Activated CD8-positive, alpha-beta memory T cell treated with anti-CD3 and anti-CD28 coated beads for 4 hours (primary cell): ENCODE data around the gene PPFIBP2.

Experiments used
- DNase-seq, 2 donors: peaks; one replicate each; pipeline ENCODE4 v3.0.0-alpha.2; 2020; ENCODE audit warnings: low read depth in 2 of 2

The PPFIBP2 gene

GRCh38 chr11:7525424-7525823 is 11.6 kb downstream of the PPFIBP2 start:
- DNase-seq: no peak

- no peak for DNase-seq
Observed at GRCh38 chr11:7527029-7527428, 13.2 kb downstream of the PPFIBP2 start.

- DNase-seq: no peak
Observed at GRCh38 chr11:7528514-7529049, 14.8 kb downstream of the PPFIBP2 start.

- DNase-seq: no peak
Observed at GRCh38 chr11:7530013-7530640, 16.3 kb downstream of the PPFIBP2 start.

GRCh38 chr11:7531011-7531410 is 17.2 kb downstream of the PPFIBP2 start:
- no peak for DNase-seq

GRCh38 chr11:7532405-7533145 is 18.8 kb downstream of the PPFIBP2 start:
- DNase-seq: no peak

GRCh38 chr11:7533199-7534041 is 19.6 kb downstream of the PPFIBP2 start:
- DNase-seq: no peak

GRCh38 chr11:7534042-7534378 is 20.2 kb downstream of the PPFIBP2 start:
- DNase-seq: no peak

GRCh38 chr11:7536100-7536499 is 22.3 kb downstream of the PPFIBP2 start:
- DNase-seq: no peak

- no peak for DNase-seq
Observed at GRCh38 chr11:7537265-7537664, 23.5 kb downstream of the PPFIBP2 start.

GRCh38 chr11:7538031-7538430 is 24.2 kb downstream of the PPFIBP2 start:
- no peak for DNase-seq

- DNase-seq: no peak
Observed at GRCh38 chr11:7538466-7539454, 25.0 kb downstream of the PPFIBP2 start.

GRCh38 chr11:7540830-7541555 is 27.2 kb downstream of the PPFIBP2 start:
- DNase-seq: no peak

- DNase-seq: no peak
Observed at GRCh38 chr11:7543302-7543701, 29.5 kb downstream of the PPFIBP2 start.

GRCh38 chr11:7544021-7544420 is 30.2 kb downstream of the PPFIBP2 start:
- no peak for DNase-seq

GRCh38 chr11:7545611-7546010 is 31.8 kb downstream of the PPFIBP2 start:
- no peak for DNase-seq

GRCh38 chr11:7546324-7546791 is 32.6 kb downstream of the PPFIBP2 start:
- no peak for DNase-seq

- DNase-seq: no peak
Observed at GRCh38 chr11:7547687-7548086, 33.9 kb downstream of the PPFIBP2 start.

- DNase-seq: no peak
Observed at GRCh38 chr11:7548659-7549274, 35.0 kb downstream of the PPFIBP2 start.

GRCh38 chr11:7549681-7550080 is 35.9 kb downstream of the PPFIBP2 start:
- no peak for DNase-seq
